GM13976 (cell line): Measurements from ENCODE around the gene SPOP.

ENCODE experiments used
- DNase-seq: peaks from one replicate; pipeline ENCODE4 v3.0.0; 2012; ENCODE audit warnings: low spot score
- in situ Hi-C: fragments of 300-500 bp; cut with MboI; formaldehyde crosslinking; loops from one replicate; pipeline ENCODE4 v1.12.0; 2022; ENCODE audit warnings: low sequenced_read_pairs, mixed read lengths, inconsistent platforms; ENCODE audit not compliant: unreplicated experiment
- TF ChIP-seq, protein P1 (sequence below): IDR thresholded peaks from 2 replicates; pipeline ENCODE4 v1.5.1; 2012; ENCODE audit warnings: borderline replicate concordance, mild to moderate bottlenecking; ENCODE audit not compliant: insufficient read depth; ENCODE audit errors: extremely low read depth, missing control alignments, control extremely low read depth

The SPOP gene

DNA sequence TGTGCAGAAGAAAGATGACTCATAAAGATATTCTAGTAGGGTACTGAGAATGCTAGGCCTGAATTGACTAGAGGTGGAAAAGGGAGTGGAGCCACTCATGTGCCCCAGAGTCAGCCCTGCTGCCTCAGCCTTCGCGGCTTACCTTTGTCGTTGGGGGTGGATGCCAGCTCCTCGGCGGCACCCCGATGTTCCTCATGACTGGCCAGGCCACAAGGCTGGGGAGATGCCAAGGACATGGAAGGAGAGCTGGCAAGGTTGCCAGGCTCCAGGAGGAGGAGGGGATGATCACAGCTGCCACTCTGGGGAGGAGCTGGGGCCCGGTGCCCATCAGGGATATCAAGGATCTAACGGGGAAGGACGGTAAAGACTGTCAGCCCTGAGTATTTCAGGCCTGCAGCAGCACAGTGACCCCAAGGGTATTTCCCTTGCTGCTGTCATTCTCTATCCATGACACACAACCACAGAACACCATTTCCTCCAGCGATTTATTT lies 39.5 kb upstream of the SPOP start:
- in situ Hi-C loops: no loop called here
- TF ChIP-seq, protein P1, sequence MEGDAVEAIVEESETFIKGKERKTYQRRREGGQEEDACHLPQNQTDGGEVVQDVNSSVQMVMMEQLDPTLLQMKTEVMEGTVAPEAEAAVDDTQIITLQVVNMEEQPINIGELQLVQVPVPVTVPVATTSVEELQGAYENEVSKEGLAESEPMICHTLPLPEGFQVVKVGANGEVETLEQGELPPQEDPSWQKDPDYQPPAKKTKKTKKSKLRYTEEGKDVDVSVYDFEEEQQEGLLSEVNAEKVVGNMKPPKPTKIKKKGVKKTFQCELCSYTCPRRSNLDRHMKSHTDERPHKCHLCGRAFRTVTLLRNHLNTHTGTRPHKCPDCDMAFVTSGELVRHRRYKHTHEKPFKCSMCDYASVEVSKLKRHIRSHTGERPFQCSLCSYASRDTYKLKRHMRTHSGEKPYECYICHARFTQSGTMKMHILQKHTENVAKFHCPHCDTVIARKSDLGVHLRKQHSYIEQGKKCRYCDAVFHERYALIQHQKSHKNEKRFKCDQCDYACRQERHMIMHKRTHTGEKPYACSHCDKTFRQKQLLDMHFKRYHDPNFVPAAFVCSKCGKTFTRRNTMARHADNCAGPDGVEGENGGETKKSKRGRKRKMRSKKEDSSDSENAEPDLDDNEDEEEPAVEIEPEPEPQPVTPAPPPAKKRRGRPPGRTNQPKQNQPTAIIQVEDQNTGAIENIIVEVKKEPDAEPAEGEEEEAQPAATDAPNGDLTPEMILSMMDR: no peak

DNA sequence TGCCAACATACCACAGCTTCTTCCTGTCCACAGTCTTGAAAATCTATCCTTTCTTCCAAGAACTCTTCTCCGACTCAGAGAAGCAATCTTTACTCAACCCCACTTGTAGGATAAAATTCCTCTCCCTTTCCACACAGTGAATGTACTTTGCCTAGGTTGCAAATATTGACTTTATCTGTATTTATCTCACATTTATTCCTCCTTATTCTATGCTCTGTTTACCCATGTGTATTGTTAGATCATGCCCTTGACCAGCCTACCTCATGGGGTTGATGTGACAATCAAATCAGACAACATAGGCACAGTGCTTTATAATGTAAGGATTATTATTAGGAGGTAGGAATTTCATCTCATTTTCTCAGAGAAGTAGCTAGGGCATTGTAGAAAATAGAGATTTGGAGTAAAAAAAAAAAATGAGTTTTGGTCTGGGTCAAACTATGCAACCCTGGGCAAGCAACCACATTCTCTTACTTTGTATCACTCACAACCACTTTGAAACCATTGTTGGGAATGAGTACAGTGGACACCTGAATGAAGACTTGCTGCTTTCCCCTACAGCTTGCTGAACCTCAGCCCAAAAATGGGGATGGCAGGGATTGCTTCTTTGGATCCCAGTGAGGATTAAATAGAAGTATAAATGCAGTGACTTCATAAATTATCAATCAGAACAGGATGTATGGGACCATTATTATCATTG lies 38.9 kb upstream of the SPOP start:
- in situ Hi-C loops: no loop called here
- TF ChIP-seq, protein P1: no peak
- DNase-seq: no peak

More for the DNA sequence above, 39.5 kb upstream of the SPOP start:
- no peak for DNase-seq

DNA sequence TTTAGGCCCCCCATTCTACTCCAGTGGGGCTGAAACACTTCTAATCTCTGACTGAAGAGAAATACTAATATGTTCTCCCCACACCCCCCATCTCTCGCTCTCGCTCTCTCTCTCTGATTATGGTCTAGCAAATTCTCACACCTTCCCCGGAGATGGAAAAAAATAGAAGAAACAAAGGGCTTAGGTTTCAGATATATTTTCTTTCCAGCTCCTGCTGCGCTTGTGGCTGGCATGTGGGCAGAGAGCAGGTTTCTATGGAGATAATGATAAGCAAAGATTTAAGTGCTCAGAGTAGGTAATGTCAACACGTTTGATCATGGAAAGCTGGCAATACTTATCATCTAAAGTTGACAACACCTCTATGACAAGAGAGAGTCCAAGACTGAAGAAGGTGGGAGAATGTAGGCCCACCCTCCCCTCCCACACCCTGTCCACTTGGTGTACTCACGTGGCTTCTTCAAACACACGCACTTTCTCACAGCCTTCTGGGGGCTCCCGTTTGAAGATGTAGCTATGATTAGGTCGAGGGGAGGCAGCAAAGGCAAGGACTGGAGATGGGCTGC lies 37.9 kb upstream of the SPOP start:
- in situ Hi-C loops: no loop called here
- TF ChIP-seq, protein P1: no peak
- DNase-seq: no peak

DNA sequence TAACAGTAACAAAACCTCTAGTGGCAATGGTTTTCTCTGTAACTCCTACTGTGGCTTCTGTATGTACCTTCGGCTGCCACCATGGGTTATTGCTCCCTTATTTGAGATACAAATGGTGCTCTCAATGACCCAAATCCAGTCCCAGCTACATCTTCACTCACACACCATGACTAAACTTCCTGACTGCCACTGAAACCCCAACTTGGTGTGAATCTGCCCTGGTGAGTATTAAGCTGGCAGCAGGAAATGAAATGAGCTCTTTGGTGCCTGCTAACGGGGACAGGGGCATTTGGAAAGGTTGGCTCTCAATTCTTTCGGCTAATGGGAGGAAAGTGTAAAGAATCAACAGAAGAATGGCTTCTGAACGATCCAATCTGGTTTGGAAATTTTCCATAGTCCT lies 37.3 kb upstream of the SPOP start:
- TF ChIP-seq, protein P1: no peak

DNA sequence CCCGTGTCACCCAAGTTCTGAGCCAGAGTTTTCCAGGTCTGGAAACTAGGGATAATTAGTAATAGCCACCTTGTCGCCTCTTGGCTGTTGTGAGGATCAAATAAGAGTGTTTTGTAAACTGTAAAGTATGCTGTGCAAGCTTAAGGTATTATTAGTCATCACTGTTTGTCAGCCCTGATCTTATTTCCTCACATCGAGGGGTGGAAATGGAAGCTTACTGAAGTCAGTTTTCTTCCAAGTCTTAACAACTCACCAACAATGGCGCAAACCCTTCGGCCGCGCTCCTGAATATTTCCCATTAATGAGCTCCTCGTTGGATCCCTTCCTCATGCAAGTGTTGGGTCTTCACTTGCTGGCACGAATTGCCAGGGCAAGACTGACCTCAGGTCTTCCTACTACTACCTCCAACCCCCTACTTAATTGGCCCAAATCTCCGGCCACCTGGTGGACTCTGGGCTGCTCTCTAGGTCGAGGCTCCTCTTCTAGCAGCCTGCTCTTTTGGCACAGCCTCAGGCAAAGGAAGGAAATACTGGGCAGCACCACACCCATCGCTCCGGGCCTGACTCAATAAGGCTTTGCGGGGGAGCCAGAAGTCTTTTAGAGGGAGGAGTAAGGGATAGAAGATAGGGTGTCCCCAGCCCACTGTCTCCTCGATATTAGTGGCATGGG lies 30.8 kb upstream of the SPOP start:
- in situ Hi-C loops: loop anchor here (10.0 kb wide), 1 partner anchor 76 kb away; the partner anchor contains the start of gene KAT7
- DNase-seq: no peak
- TF ChIP-seq, protein P1: no peak

More for the DNA sequence above, 37.3 kb upstream of the SPOP start:
- no peak for DNase-seq
- in situ Hi-C loops: no loop called here

DNA sequence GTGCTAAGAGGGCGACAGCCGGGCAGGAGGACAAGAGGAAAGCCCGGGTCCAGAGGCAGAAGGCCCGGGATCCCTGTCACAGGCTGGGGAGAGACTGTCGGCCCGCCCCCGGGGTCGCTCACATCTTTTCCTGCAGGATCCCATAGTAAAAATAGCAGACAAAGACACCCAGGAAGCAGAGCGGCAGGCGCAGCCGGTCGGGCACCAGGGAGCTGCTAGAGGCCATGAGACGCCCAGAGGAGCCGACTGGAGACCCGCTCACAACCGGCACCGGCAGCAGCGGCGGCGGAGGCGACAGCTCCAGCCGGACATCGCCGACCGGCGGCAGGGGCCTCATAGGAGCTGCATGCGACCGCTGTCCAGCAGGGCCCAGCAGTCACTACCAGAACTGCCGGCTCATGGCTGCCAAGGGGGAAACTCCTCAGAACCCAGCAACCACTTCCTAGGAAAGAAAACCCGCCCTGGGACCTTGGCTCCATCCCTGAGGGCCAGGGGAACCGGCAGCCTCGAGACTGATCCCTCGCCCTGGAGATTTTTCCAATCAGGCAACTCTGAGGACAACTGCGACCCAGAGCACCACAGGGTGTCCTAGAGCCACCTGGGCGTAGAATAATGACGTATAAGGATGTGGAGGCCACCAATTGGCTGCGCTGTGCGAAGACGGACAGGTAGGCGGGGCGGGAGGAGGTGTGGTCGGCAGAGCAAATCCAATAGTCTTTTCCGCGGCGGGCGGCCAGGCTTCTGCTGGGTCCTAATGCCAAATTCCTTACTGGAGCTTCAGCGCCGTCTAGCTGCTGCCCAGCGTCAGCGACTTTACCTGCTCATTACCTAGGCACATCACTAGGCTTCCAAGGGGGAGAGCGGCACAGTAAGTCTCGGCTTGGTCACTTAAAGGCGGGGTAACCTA lies 30.0 kb upstream of the SPOP start, which contains the start of gene SLC35B1:
TSS of gene SLC35B1 (minus strand) at position 357 of the 907 bp plus-strand sequence. CDS start at position 226, 131 bp downstream.
- in situ Hi-C loops: loop anchor here (10.0 kb wide), 1 partner anchor 77 kb away; the partner anchor contains the start of gene KAT7
- TF ChIP-seq, protein P1: peak; percentile 96
- DNase-seq: peak; percentile 99
